Upper lobe of right lung (tissue), 1 donor: ENCODE data around the gene BBS7. TPM values are rescaled to one million over a fixed set of nuclear protein-coding genes. Genes with fewer than 3 reads are reported as not detected.

ENCODE experiments used
- ATAC-seq: fragments of 200-7000 bp; cut with Tn5 transposase; one replicate; pipeline ENCODE4 v1.9.1; 2020; ENCODE audit warnings: mild to moderate bottlenecking, moderate library complexity
- DNase-seq: peaks from one replicate; pipeline ENCODE4 v3.0.0-alpha.2; 2020
- H3K27ac ChIP-seq: fragments of 200-600 bp; one replicate; pipeline ENCODE4 v1.8.0; 2022
- H3K27me3 ChIP-seq: fragments of 200-600 bp; one replicate; pipeline ENCODE4 v1.8.0; 2022; ENCODE audit warnings: mild to moderate bottlenecking
- H3K36me3 ChIP-seq: fragments of 200-600 bp; one replicate; pipeline ENCODE4 v1.8.0; 2022
- H3K4me1 ChIP-seq: fragments of 200-600 bp; one replicate; pipeline ENCODE4 v1.8.0; 2022
- H3K4me3 ChIP-seq: fragments of 200-600 bp; one replicate; pipeline ENCODE4 v1.8.0; 2022; ENCODE audit warnings: mild to moderate bottlenecking
- H3K9me3 ChIP-seq: fragments of 200-600 bp; one replicate; pipeline ENCODE4 v1.8.0; 2022
- CTCF ChIP-seq: fragments of 200-600 bp; IDR thresholded peaks from one replicate; pipeline ENCODE4 v1.8.0; 2022; ENCODE audit warnings: antibody characterized with exemption
- intact Hi-C: fragments of 100-400 bp; cut with DNase I; formaldehyde crosslinking; loops from one replicate; pipeline ENCODE4 v1.11.0; 2022
- total RNA-seq: library from RNA; stranded (reverse); fragmentation: NEBNext Ultra II Directional; extraction: Animal tissue kit (Norgen Biotek cat#: 25700); gene quantifications from one replicate; pipeline ENCODE4 v1.2.1, GENCODE V29; 2021
- donor health status: DM: no; HTN: yes; CAD: no; lungs with severe emphysema.

Gene BBS7
- total RNA-seq, 1 donor from 2014 or later, result 14.5 TPM

- ATAC-seq (no peak), DNase-seq (no peak)
- no peaks in the 10 kb centered on the region for H3K9me3 ChIP-seq
- H3K36me3 ChIP-seq, result no peaks in the 10 kb centered on the region
- TF ChIP-seq CTCF, result no peak
- H3K27me3 ChIP-seq, result peaks cover 7% of the 10 kb centered on the region
- intact Hi-C loops, result no loop called here
- no peaks in the 10 kb centered on the region for H3K4me1 ChIP-seq
- no peak overlapping the region for H3K27ac ChIP-seq
- no peak overlapping the region for H3K4me3 ChIP-seq
Observed at GRCh38 chr4:121776610-121777401, 93.5 kb downstream of the BBS7 start.

Other genes starting within 250 kb of the BBS7 start
- gene ANXA5, start 173.5 kb downstream of the BBS7 start, total RNA-seq, result 382 TPM
- gene SMIM43, start 105.3 kb downstream of the BBS7 start, total RNA-seq, result not detected
- 15.8 TPM for gene EXOSC9, start 69.2 kb downstream of the BBS7 start, total RNA-seq
- 1.2 TPM for gene CCNA2, start 46.6 kb downstream of the BBS7 start, total RNA-seq
- 2.1 TPM for gene TRPC3, start 81.6 kb upstream of the BBS7 start, total RNA-seq